Neural cell (in vitro differentiated cells): ENCODE results near the gene DUS1L. TPM values are rescaled to one million over a fixed set of nuclear protein-coding genes. Genes with fewer than 3 reads are reported as not detected.

Experiments
- H2AFZ ChIP-seq: fragments of 200-600, 300-800 bp; sonication (generic), shearing (Covaris generic); 2 replicates; pipeline ENCODE4 v1.6.0; 2014; ENCODE audit warnings: low read depth, mild to moderate bottlenecking, antibody characterized with exemption, low read length, moderate library complexity
- H3F3A ChIP-seq: fragments of 200-600 bp; shearing (Covaris generic); 2 replicates; pipeline ENCODE4 v1.6.1; 2016; ENCODE audit warnings: mild to moderate bottlenecking, moderate library complexity, mixed read lengths, antibody characterized with exemption, low read length; ENCODE audit not compliant: insufficient read depth, poor library complexity, severe bottlenecking
- H3K27ac ChIP-seq: fragments of 200-600, 300-800 bp; sonication (generic), shearing (Covaris generic); 2 replicates; pipeline ENCODE4 v1.5.1; 2014; ENCODE audit warnings: mild to moderate bottlenecking, low read length, moderate library complexity
- H3K27me3 ChIP-seq: fragments of 300-800, 200-600 bp; sonication (generic), shearing (Covaris generic); 2 replicates; pipeline ENCODE4 v1.6.0; 2014; ENCODE audit warnings: mild to moderate bottlenecking, low read depth, low read length, moderate library complexity; ENCODE audit not compliant: insufficient read depth
- H3K36me3 ChIP-seq: fragments of 300-800, 200-600 bp; sonication (generic), shearing (Covaris generic); 2 replicates; pipeline ENCODE4 v1.5.1; 2014; ENCODE audit warnings: mild to moderate bottlenecking, antibody characterized with exemption, low read length, moderate library complexity; ENCODE audit not compliant: insufficient read depth
- H3K4me2 ChIP-seq: fragments of 300-800, 200-600 bp; sonication (generic), shearing (Covaris generic); 2 replicates; pipeline ENCODE4 v1.6.0; 2014; ENCODE audit warnings: mild to moderate bottlenecking, low read length
- H3K4me3 ChIP-seq: fragments of 300-800, 200-600 bp; sonication (generic), shearing (Covaris generic); 2 replicates; pipeline ENCODE4 v1.5.1; 2014; ENCODE audit warnings: mild to moderate bottlenecking, low read length, moderate library complexity
- H3K79me2 ChIP-seq: fragments of 200-600 bp; shearing (Covaris generic); replicated peaks from 2 replicates; pipeline ENCODE4 v1.6.0; 2014; ENCODE audit warnings: mild to moderate bottlenecking, low read length, moderate library complexity; ENCODE audit not compliant: insufficient read depth
- H3K9ac ChIP-seq: fragments of 300-800, 200-600 bp; sonication (generic), shearing (Covaris generic); 2 replicates; pipeline ENCODE4 v1.6.1; 2016; ENCODE audit warnings: mild to moderate bottlenecking, low read length, mixed read lengths
- H3K9me2 ChIP-seq: fragments of 200-600 bp; shearing (Covaris generic); 2 replicates; pipeline ENCODE4 v1.6.1; 2016; ENCODE audit warnings: mild to moderate bottlenecking, low read length, mixed read lengths; ENCODE audit not compliant: insufficient read depth
- H3K9me3 ChIP-seq: fragments of 200-600, 300-800 bp; sonication (generic), shearing (Covaris generic); 2 replicates; pipeline ENCODE4 v1.6.1; 2016; ENCODE audit warnings: mild to moderate bottlenecking, mixed run types, low read length, moderate library complexity, mixed read lengths
- H4K20me1 ChIP-seq: fragments of 200-600 bp; shearing (Covaris generic); 2 replicates; pipeline ENCODE4 v1.6.1; 2016; ENCODE audit warnings: mild to moderate bottlenecking, mixed run types; ENCODE audit not compliant: insufficient read depth
- CTCF ChIP-seq: fragments of 450-650 bp; IDR thresholded peaks from 2 replicates; pipeline ENCODE4 v1.5.1; 2014; ENCODE audit warnings: antibody characterized with exemption, mild to moderate bottlenecking, moderate library complexity; ENCODE audit not compliant: poor library complexity, severe bottlenecking
- EP300 ChIP-seq: fragments of 450-650 bp; conservative IDR thresholded peaks from 2 replicates; pipeline ENCODE4 v1.6.1; 2014; ENCODE audit warnings: antibody characterized with exemption, mild to moderate bottlenecking, moderate library complexity; ENCODE audit not compliant: poor library complexity, severe bottlenecking
- MXI1 ChIP-seq: fragments of 450-650 bp; conservative IDR thresholded peaks from 2 replicates; pipeline ENCODE4 v1.6.1; 2014; ENCODE audit warnings: antibody characterized with exemption, mild to moderate bottlenecking; ENCODE audit not compliant: poor library complexity, severe bottlenecking
- POLR2AphosphoS5 ChIP-seq: IDR thresholded peaks from 2 replicates; pipeline ENCODE4 v1.6.1; 2012
- RAD21 ChIP-seq: fragments of 450-650 bp; conservative IDR thresholded peaks from 2 replicates; pipeline ENCODE4 v1.6.1; 2014; ENCODE audit warnings: antibody characterized with exemption, mild to moderate bottlenecking, moderate library complexity
- REST ChIP-seq: IDR thresholded peaks from 2 replicates; pipeline ENCODE4 v1.6.1; 2012; ENCODE audit warnings: borderline replicate concordance
- SMC3 ChIP-seq: fragments of 450-650 bp; conservative IDR thresholded peaks from 2 replicates; pipeline ENCODE4 v1.6.1; 2014; ENCODE audit warnings: antibody characterized with exemption, mild to moderate bottlenecking, moderate library complexity; ENCODE audit not compliant: poor library complexity
- TAF1 ChIP-seq: IDR thresholded peaks from 2 replicates; pipeline ENCODE4 v1.6.1; 2012; ENCODE audit warnings: low read depth
- polyA plus RNA-seq: library from polyadenylated mRNA; depleted of rRNA; stranded (reverse); fragments of >200 nt; gene quantifications from 2 replicates; pipeline ENCODE4 v1.2.3, GENCODE V29; 2014

Gene DUS1L
- polyA plus RNA-seq, 1 donor from 2014 or later = 100 TPM

- no peaks in the 10 kb centered on the region for H3K27me3 ChIP-seq
- no peaks in the 10 kb centered on the region for H3K36me3 ChIP-seq
- no peaks in the 10 kb centered on the region for H4K20me1 ChIP-seq
- no peak overlapping the region for H3K4me2 ChIP-seq
- H3K9ac ChIP-seq = no peak overlapping the region
- H3K79me2 ChIP-seq = no peaks in the 10 kb centered on the region
- no peak overlapping the region for H3K4me3 ChIP-seq
- no peaks in the 10 kb centered on the region for H3K9me2 ChIP-seq
- H3K9me3 ChIP-seq = no peaks in the 10 kb centered on the region
- no peak overlapping the region for H2AFZ ChIP-seq
- H3K27ac ChIP-seq = no peak overlapping the region
- TF ChIP-seq SMC3 (no peak), RAD21 (no peak), EP300 (no peak), TAF1 (no peak)
- peaks cover 8% of the 10 kb centered on the region for H3F3A ChIP-seq
Observed at GRCh38 chr17:82034371-82035011, 31.1 kb downstream of the DUS1L start.

GRCh38 chr17:82033359-82034085 lies 32.1 kb downstream of the DUS1L start:
- Histone ChIP-seq H3K36me3 (no peaks in the 10 kb centered on the region), H3K9me3 (no peaks in the 10 kb centered on the region), H3K9ac (no peak overlapping the region), H3F3A (peaks cover 8% of the 10 kb centered on the region), H3K4me3 (no peak overlapping the region), H3K79me2 (no peaks in the 10 kb centered on the region), H3K27me3 (no peaks in the 10 kb centered on the region), H2AFZ (no peak overlapping the region), H3K4me2 (no peak overlapping the region), H4K20me1 (no peaks in the 10 kb centered on the region), H3K9me2 (no peaks in the 10 kb centered on the region), H3K27ac (no peak overlapping the region)
- no peak for TF ChIP-seq REST

- H3F3A ChIP-seq = peaks cover 3% of the 10 kb centered on the region
- H3K9me2 ChIP-seq = no peaks in the 10 kb centered on the region
- no peaks in the 10 kb centered on the region for H4K20me1 ChIP-seq
Observed at GRCh38 chr17:82031885-82032627, 33.5 kb downstream of the DUS1L start.

More at GRCh38 chr17:82031885-82032627, 33.5 kb downstream of the DUS1L start:
- no peaks in the 10 kb centered on the region for H3K9me3 ChIP-seq
- H2AFZ ChIP-seq = no peak overlapping the region
- H3K27ac ChIP-seq = no peak overlapping the region
- peak; percentile 72 for TF ChIP-seq MXI1
- no peak for TF ChIP-seq POLR2AphosphoS5
- no peak for TF ChIP-seq CTCF
- no peaks in the 10 kb centered on the region for H3K79me2 ChIP-seq
- H3K4me3 ChIP-seq = peak overlapping the region; percentile 78
- peak overlapping the region; percentile 64 for H3K9ac ChIP-seq
- no peaks in the 10 kb centered on the region for H3K27me3 ChIP-seq
- H3K36me3 ChIP-seq = no peaks in the 10 kb centered on the region
- H3K4me2 ChIP-seq = peak overlapping the region; percentile 30
